NOMO-1 treated with DMSO at 0.1 percent for 48 hours (cell line): ENCODE data around the gene FAM240B.

Experiments used
- DNase-seq: peaks from one replicate; lab custom pipeline; 2025; ENCODE audit not compliant: unreplicated experiment; lab: John Stamatoyannopoulos, UW

The FAM240B gene

GRCh38 chr9:38720083-38720745 lies at the start of gene FAM240B:
Gene FAM240B, minus strand, starts transcription at chr9:38720133. Its CDS starts 16,134 bp downstream, at chr9:38703999.
- DNase-seq: no peak

- DNase-seq: no peak
Measured at GRCh38 chr9:38768351-38768761, 48.4 kb upstream of the FAM240B start.

- no peak for DNase-seq
Measured at GRCh38 chr9:38765101-38765500, 45.2 kb upstream of the FAM240B start.

- no peak for DNase-seq
Measured at GRCh38 chr9:38761999-38762398, 42.1 kb upstream of the FAM240B start.

- DNase-seq: no peak
Measured at GRCh38 chr9:38761339-38761738, 41.4 kb upstream of the FAM240B start.

- DNase-seq: no peak
Measured at GRCh38 chr9:38756702-38757101, 36.8 kb upstream of the FAM240B start.

GRCh38 chr9:38747941-38748340 lies 28.0 kb upstream of the FAM240B start:
- no peak for DNase-seq

- no peak for DNase-seq
Measured at GRCh38 chr9:38747067-38747466, 27.1 kb upstream of the FAM240B start.

GRCh38 chr9:38746303-38746702 lies 26.4 kb upstream of the FAM240B start:
- no peak for DNase-seq

GRCh38 chr9:38744484-38744883 lies 24.6 kb upstream of the FAM240B start:
- DNase-seq: no peak

GRCh38 chr9:38737246-38737645 lies 17.3 kb upstream of the FAM240B start:
- DNase-seq: no peak

GRCh38 chr9:38734831-38735230 lies 14.9 kb upstream of the FAM240B start:
- no peak for DNase-seq

- no peak for DNase-seq
Measured at GRCh38 chr9:38733503-38733902, 13.6 kb upstream of the FAM240B start.

- DNase-seq: no peak
Measured at GRCh38 chr9:38732885-38733284, 13.0 kb upstream of the FAM240B start.

GRCh38 chr9:38727497-38728001 lies 7.6 kb upstream of the FAM240B start:
- no peak for DNase-seq

GRCh38 chr9:38724754-38725153 lies 4.8 kb upstream of the FAM240B start:
- no peak for DNase-seq

- DNase-seq: no peak
Measured at GRCh38 chr9:38718148-38718547, 1.8 kb downstream of the FAM240B start.

- DNase-seq: no peak
Measured at GRCh38 chr9:38715684-38716083, 4.2 kb downstream of the FAM240B start.

- DNase-seq: peak; percentile 2
Measured at GRCh38 chr9:38713426-38713825, 6.5 kb downstream of the FAM240B start.

GRCh38 chr9:38708759-38709158 lies 11.2 kb downstream of the FAM240B start:
- no peak for DNase-seq

- DNase-seq: no peak
Measured at GRCh38 chr9:38707885-38708637, 11.9 kb downstream of the FAM240B start.

GRCh38 chr9:38706493-38706892 lies 13.4 kb downstream of the FAM240B start:
- DNase-seq: no peak
